Thymus (tissue), 11 donors: ENCODE results near the gene KCNMB4. TPM values are rescaled to one million over a fixed set of nuclear protein-coding genes. Genes with fewer than 3 reads are reported as not detected.

Source experiments
- DNase-seq, 9 donors: peaks; one replicate each; pipeline ENCODE4 v3.0.0-alpha.2; 2013; ENCODE audit warnings: low spot score in 9 of 9, low read depth in 6 of 9, missing footprints in 1 of 9
- H3K27ac ChIP-seq, 2 donors: one replicate each; pipeline ENCODE4 v1.5.1; 2013; ENCODE audit warnings: control low read depth in 1 of 2, low read depth in 1 of 2, low read length in 1 of 2, mild to moderate bottlenecking in 1 of 2, moderate library complexity in 1 of 2
- H3K27me3 ChIP-seq, 2 donors: one replicate each; pipeline ENCODE4 v1.5.1; 2013; ENCODE audit warnings: low read length in 1 of 2; ENCODE audit not compliant: control insufficient read depth in 2 of 2, insufficient read depth in 1 of 2
- H3K36me3 ChIP-seq, 2 donors: one replicate each; pipeline ENCODE4 v1.5.1; 2013; ENCODE audit warnings: low read length in 1 of 2, mild to moderate bottlenecking in 1 of 2, moderate library complexity in 1 of 2; ENCODE audit not compliant: control insufficient read depth in 2 of 2, insufficient read depth in 2 of 2
- H3K4me1 ChIP-seq, 2 donors: one replicate each; pipeline ENCODE4 v1.5.1; 2013; ENCODE audit warnings: low read length in 2 of 2; ENCODE audit not compliant: control insufficient read depth in 2 of 2, insufficient read depth in 2 of 2
- H3K4me3 ChIP-seq, 2 donors: one replicate each; pipeline ENCODE4 v1.5.1; 2013; ENCODE audit warnings: low read length in 2 of 2, control low read depth in 1 of 2, mild to moderate bottlenecking in 1 of 2
- H3K9me3 ChIP-seq, 2 donors: one replicate each; pipeline ENCODE4 v1.5.1; 2013; ENCODE audit warnings: low read length in 1 of 2, mild to moderate bottlenecking in 1 of 2; ENCODE audit not compliant: control insufficient read depth in 2 of 2, insufficient read depth in 1 of 2
- WGBS: extraction: QIAGEN DNeasy Blood & Tissue Kit; methylation state at CpG from one replicate; pipeline ENCODE4 v1.1.7; 2013; 5-methylcytosine and 5-hydroxymethylcytosine counted together
- polyA plus RNA-seq: library from polyadenylated mRNA; stranded (reverse); fragments of 200-250 nt; gene quantifications from one replicate; pipeline ENCODE4 v1.2.3, GENCODE V29; 2013
- total RNA-seq: library from RNA; stranded (reverse); fragments of 120-200 nt; gene quantifications from one replicate; pipeline ENCODE4 v1.2.4, GENCODE V29; 2013
- donor health status: healthy.

Gene KCNMB4
- total and polyA plus RNA-seq, 2 donors, result 3.4 to 5.0 TPM

DNA sequence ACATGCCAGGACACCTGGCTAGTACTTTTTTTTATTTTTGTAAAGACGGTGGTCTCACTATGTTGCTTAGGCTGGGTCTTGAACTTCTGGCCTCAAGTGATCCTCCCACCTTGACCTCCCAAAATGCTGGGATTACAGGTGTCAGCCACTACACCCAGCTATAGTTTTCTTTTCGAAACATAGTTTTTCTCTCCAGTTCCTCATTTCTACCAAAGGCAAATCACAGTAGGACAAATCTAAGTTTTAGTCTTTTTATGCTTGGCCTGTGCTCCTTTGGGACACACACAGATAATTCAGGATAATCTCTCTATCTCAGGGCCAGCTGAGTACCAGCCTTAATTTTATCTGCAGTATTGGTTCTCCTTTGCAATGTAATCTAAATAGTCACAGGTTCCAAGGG, 100.7 kb downstream of the KCNMB4 start:
- H3K4me3 ChIP-seq, result no peak overlapping the region
- no peaks in the 10 kb centered on the region for H3K27me3 ChIP-seq
- WGBS, result 96% methylated on average over 2 of the region's 2 CpGs
- H3K27ac ChIP-seq, result no peak overlapping the region
- no peak for DNase-seq
- H3K4me1 ChIP-seq, result no peaks in the 10 kb centered on the region
- H3K36me3 ChIP-seq, result no peaks in the 10 kb centered on the region
- H3K9me3 ChIP-seq, result peaks cover 0 to 8% of the 10 kb centered on the region in 2 donors

DNA sequence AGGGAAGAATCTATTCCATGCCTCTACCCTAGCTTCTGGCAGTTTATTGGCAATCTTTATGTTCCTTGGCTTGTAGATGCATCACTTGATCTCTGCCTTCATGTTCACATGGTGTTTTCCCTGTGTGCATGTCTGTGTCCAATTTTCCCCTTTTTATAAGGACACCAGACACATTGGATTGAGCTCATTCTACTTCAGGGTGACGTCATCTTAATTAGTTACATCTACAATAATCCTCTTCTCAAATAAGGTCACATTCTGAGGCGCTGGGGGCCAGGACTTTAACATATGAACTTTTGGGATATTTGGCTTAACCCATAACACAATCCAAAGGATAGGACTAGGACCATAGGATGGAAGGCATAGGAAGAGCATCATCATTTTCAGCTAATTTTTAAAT, 101.4 kb downstream of the KCNMB4 start:
- DNase-seq, result no peak
- 97% methylated on average over 2 of the region's 2 CpGs for WGBS
- Histone ChIP-seq H3K4me1 (no peaks in the 10 kb centered on the region), H3K4me3 (no peak overlapping the region), H3K36me3 (no peaks in the 10 kb centered on the region), H3K27ac (no peak overlapping the region), H3K9me3 (peaks cover 0 to 8% of the 10 kb centered on the region in 2 donors), H3K27me3 (no peaks in the 10 kb centered on the region)

DNA sequence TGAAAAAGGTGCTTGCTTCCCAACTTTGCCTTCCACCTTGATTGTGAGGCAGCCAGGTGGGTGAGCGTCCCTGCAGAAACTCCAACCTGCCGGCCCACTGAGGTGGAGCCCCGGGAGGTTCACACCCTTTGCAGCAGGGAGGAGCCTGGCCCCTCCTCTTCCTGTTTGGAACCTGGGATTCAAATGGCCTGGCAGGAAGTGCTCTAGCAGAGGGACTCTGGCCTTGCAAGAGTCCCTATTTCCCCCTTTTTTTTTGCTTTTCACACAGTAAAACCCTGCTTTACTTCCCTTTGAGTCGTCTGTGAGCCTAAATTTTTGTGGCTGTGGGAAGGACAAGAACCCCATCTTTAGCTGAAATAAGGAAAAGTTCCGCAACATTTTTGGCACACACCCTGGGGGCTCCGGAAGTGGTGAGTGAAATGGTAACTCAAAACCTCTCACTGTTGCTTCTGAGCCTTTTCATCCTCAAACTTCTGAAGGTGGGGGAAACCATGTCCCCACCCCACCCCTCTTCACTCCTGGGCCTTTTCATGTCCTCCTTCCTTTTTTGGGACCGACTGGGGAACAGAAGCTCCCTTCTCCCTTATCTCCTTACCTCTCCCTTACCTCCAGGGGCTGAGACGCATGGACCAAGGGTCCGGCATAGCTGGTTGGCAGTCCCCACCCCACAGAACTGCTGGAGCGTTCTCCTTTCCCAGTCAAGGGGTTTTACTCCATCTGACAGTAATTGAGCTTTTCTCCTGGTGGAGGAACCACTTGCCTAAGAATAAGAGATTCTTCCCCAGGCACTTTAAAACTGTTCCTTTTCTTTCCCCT, 102.0 kb downstream of the KCNMB4 start:
- WGBS, result 93% methylated on average over 10 of the region's 10 CpGs
- H3K4me3 ChIP-seq, result no peak overlapping the region
- no peaks in the 10 kb centered on the region for H3K36me3 ChIP-seq
- no peaks in the 10 kb centered on the region for H3K4me1 ChIP-seq
- H3K9me3 ChIP-seq, result peaks cover 0 to 8% of the 10 kb centered on the region in 2 donors
- H3K27me3 ChIP-seq, result no peaks in the 10 kb centered on the region
- H3K27ac ChIP-seq, result no peak overlapping the region
- no peak for DNase-seq

DNA sequence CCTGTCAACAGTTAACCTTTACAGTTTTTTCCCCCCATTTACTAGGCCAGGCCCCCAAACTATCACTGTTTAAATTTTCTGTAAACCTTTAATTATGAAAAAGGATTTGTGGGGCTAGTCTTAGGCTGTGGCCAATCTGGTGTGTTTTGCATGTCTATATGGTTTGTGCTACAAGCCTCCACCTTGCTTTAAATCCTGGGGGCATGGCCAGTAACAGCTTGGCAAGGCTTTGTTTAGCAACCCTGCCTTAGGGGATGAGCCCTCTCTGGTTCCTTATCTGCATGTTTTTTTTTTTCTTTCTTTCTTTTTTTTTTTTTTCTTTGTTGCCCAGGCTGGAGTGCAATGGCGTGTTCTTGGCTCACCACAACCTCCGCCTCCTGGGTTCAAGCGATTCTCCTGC, 102.7 kb downstream of the KCNMB4 start:
- H3K9me3 ChIP-seq, result peaks cover 0 to 7% of the 10 kb centered on the region in 2 donors
- no peaks in the 10 kb centered on the region for H3K27me3 ChIP-seq
- H3K36me3 ChIP-seq, result no peaks in the 10 kb centered on the region
- no peaks in the 10 kb centered on the region for H3K4me1 ChIP-seq
- H3K27ac ChIP-seq, result no peak overlapping the region
- 94% methylated on average over 3 of the region's 3 CpGs for WGBS
- no peak for DNase-seq
- H3K4me3 ChIP-seq, result no peak overlapping the region

DNA sequence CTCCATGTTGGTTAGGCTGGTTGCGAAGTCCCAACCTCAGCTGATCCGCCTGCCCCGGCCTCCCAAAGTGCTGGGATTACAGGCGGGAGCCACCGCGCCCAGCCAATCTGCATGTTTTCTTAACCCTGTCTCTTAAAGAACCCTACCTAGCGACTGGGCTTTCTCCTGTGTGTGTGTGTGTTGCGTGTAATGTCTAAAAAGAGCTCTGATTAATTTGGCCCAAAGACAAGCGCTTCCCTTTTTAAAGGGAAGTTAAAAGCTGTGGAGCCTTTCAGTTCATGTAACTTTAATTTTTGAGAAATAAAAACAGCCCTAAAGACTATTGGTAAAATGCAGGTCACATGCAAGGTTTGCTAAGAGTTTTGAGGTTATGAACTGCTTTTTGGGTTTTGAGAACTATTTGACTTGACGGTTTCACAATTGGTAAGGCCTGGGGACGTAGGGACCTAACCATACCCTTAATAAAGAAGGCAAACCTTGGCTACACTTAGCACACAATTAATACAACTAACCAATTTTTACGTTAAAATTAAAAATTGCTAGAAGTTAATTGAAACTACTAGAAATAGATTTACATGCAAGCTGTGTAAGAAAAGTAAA, 103.2 kb downstream of the KCNMB4 start:
- Histone ChIP-seq H3K27me3 (no peaks in the 10 kb centered on the region), H3K9me3 (peaks cover 0 to 4% of the 10 kb centered on the region in 2 donors), H3K4me3 (no peak overlapping the region), H3K27ac (no peak overlapping the region), H3K4me1 (no peaks in the 10 kb centered on the region), H3K36me3 (no peaks in the 10 kb centered on the region)
- 83% methylated on average over 12 of the region's 12 CpGs for WGBS
- no peak for DNase-seq

DNA sequence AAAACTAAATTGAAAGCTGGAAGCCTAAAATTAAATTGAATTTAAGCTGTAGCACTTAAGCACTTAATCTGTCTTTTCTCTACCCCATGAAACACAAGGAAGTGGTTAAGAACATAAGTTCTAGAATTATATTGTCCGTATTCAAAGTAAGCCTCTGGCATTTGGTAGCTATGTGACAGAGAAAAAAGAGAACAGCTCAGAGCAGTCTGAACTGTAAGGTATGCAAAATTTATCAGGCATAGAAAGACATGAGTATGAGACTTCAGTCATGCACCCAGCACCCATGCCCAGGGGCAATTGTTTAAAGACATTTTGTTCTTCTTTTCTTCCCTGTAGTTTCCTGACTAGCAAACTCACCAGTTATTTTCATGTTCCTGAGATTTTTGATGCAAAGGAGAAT, 116.7 kb downstream of the KCNMB4 start:
- H3K36me3 ChIP-seq, result no peaks in the 10 kb centered on the region
- H3K4me3 ChIP-seq, result no peak overlapping the region
- H3K9me3 ChIP-seq, result peaks cover 0 to 3% of the 10 kb centered on the region in 2 donors
- DNase-seq, result no peak
- no peaks in the 10 kb centered on the region for H3K4me1 ChIP-seq
- no peak overlapping the region for H3K27ac ChIP-seq
- WGBS, result 69% methylated on average over 1 of the region's 1 CpG
- no peaks in the 10 kb centered on the region for H3K27me3 ChIP-seq

Other genes with a start within 250 kb of the KCNMB4 start
- gene CNOT2, start 122.9 kb upstream of the KCNMB4 start, total RNA-seq, result 124 TPM
- 54.6 TPM for gene CNOT2, start 122.9 kb upstream of the KCNMB4 start, polyA plus RNA-seq